ENCODE data around the gene RIMS4. TPM values are rescaled to one million over a fixed set of nuclear protein-coding genes. Genes with fewer than 3 reads are reported as not detected.
A peak's percentile ranks its signal among the peaks of the same experiment; 100 is the strongest.

Gene RIMS4
- total and polyA plus RNA-seq, 3 donors from 2014 or later = 29.7 to 72.1 (median 32.1) TPM

- H3K27me3 ChIP-seq = no peaks in the 10 kb centered on the region
- 88 to 91% methylated on average over 5 of the region's 5 CpGs for WGBS, 2 donors
- DNase-seq = no peak
- no peaks in the 10 kb centered on the region for H3K9me3 ChIP-seq
- H3K4me1 ChIP-seq = peaks cover 5% of the 10 kb centered on the region
- no peaks in the 10 kb centered on the region for H3K36me3 ChIP-seq (ENCODE audit: low read depth, missing control alignments)
- no peak for TF ChIP-seq CTCF (IDR thresholded peaks at IDR 0.05)
- no peak for TF ChIP-seq POLR2A (IDR thresholded peaks at IDR 0.05)
- H3K27ac ChIP-seq = no peak overlapping the region
- no peak overlapping the region for H3K4me3 ChIP-seq
- intact Hi-C loops (cut with DNase I; ENCODE audit: low total_unique reads) = no loop called here
Measured at GRCh38 chr20:44814937-44815336, 4.6 kb upstream of the RIMS4 start.

- H3K27ac ChIP-seq = no peak overlapping the region
- no peaks in the 10 kb centered on the region for H3K27me3 ChIP-seq
- no peak for DNase-seq
- H3K36me3 ChIP-seq (ENCODE audit: low read depth, missing control alignments) = no peaks in the 10 kb centered on the region
- H3K9me3 ChIP-seq = no peaks in the 10 kb centered on the region
- TF ChIP-seq CTCF (IDR thresholded peaks at IDR 0.05) = no peak
- TF ChIP-seq POLR2A (IDR thresholded peaks at IDR 0.05) = no peak
- WGBS, 2 donors = 22 to 62% methylated on average over 6 to 15 of the region's 15 CpGs
- H3K4me3 ChIP-seq = peak overlapping the region; percentile 51 to 62
- intact Hi-C loops (cut with DNase I; ENCODE audit: low total_unique reads) = no loop called here
- peaks cover 26% of the 10 kb centered on the region for H3K4me1 ChIP-seq
Measured at GRCh38 chr20:44811150-44811685, 872 bp upstream of the RIMS4 start.

- TF ChIP-seq CTCF (IDR thresholded peaks at IDR 0.05) = no peak
- TF ChIP-seq POLR2A (IDR thresholded peaks at IDR 0.05) = no peak
- intact Hi-C loops (cut with DNase I; ENCODE audit: low total_unique reads) = no loop called here
- H3K4me3 ChIP-seq = peak overlapping the region; percentile 52 to 76
- H3K27ac ChIP-seq = peak overlapping the region; percentile 69 to 77
- H3K4me1 ChIP-seq = peaks cover 38% of the 10 kb centered on the region
- no peaks in the 10 kb centered on the region for H3K36me3 ChIP-seq (ENCODE audit: low read depth, missing control alignments)
- H3K27me3 ChIP-seq = no peaks in the 10 kb centered on the region
- no peaks in the 10 kb centered on the region for H3K9me3 ChIP-seq
- WGBS, 2 donors = 0% methylated on average over 14 to 40 of the region's 49 CpGs
- no peak for DNase-seq
Measured at GRCh38 chr20:44810061-44810390, 320 bp downstream of the RIMS4 start.

- H3K9me3 ChIP-seq = no peaks in the 10 kb centered on the region
- no peak for TF ChIP-seq CTCF (IDR thresholded peaks at IDR 0.05)
- no peak for TF ChIP-seq POLR2A (IDR thresholded peaks at IDR 0.05)
- WGBS, 2 donors = 4 to 10% methylated on average over 30 to 34 of the region's 34 CpGs
- H3K36me3 ChIP-seq (ENCODE audit: low read depth, missing control alignments) = no peaks in the 10 kb centered on the region
- H3K4me1 ChIP-seq = peaks cover 40% of the 10 kb centered on the region
- H3K27me3 ChIP-seq = no peaks in the 10 kb centered on the region
- DNase-seq = peak; percentile 36
- intact Hi-C loops (cut with DNase I; ENCODE audit: low total_unique reads) = no loop called here
- peak overlapping the region; percentile 69 to 77 for H3K27ac ChIP-seq
- peak overlapping the region; percentile 52 to 76 for H3K4me3 ChIP-seq
Measured at GRCh38 chr20:44809380-44810060, 826 bp downstream of the RIMS4 start.

- no peak overlapping the region for H3K4me3 ChIP-seq
- WGBS, 2 donors = 43 to 58% methylated on average over 4 of the region's 4 CpGs
- peak overlapping the region in 1 of 2 donors; percentile 54 for H3K27ac ChIP-seq
- H3K4me1 ChIP-seq = peaks cover 52% of the 10 kb centered on the region
- intact Hi-C loops (cut with DNase I; ENCODE audit: low total_unique reads) = no loop called here
- H3K9me3 ChIP-seq = no peaks in the 10 kb centered on the region
- no peaks in the 10 kb centered on the region for H3K36me3 ChIP-seq (ENCODE audit: low read depth, missing control alignments)
- TF ChIP-seq CTCF (IDR thresholded peaks at IDR 0.05) (no peak), POLR2A (IDR thresholded peaks at IDR 0.05) (no peak)
- no peaks in the 10 kb centered on the region for H3K27me3 ChIP-seq
- DNase-seq = no peak
Measured at GRCh38 chr20:44807684-44808056, 2.7 kb downstream of the RIMS4 start.

All from testis (tissue), 3 donors.